ENCODE measurements around the gene SDHA. TPM values are rescaled to one million over a fixed set of nuclear protein-coding genes. Genes with fewer than 3 reads are reported as not detected.

The SDHA gene
- total RNA-seq, 1 experiment from 2014 or later, result 140 TPM

DNA sequence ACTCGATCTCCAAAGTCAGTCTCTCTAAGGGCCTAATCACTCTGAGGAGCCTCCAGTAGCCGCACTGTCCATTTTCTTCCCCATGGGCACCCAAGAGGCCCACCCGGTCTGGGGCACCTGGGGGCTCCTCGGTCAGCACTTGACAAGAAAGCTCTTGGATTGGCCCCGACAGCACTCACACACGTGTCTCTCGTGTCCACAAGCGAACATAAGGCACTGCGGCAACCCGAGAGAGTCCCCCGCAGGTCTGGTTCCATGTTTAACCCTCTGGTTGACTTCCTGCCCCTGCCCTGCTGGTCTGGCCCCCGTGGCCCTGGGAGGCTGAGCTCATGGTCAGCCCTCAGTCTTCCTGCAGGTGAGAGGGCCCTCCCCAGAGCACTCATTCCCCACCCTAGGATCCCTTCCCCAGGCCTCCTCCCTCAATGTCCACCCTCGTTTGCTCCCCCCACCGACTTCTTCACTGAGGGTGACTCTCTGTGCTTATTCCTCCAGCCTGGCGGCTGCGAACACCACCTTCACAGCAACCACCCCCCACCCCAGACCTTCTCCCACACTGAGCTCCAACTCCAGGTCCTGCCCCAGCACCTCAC is 43.1 kb upstream of the SDHA start:
- POLR2A ChIA-PET, result no interaction called here

DNA sequence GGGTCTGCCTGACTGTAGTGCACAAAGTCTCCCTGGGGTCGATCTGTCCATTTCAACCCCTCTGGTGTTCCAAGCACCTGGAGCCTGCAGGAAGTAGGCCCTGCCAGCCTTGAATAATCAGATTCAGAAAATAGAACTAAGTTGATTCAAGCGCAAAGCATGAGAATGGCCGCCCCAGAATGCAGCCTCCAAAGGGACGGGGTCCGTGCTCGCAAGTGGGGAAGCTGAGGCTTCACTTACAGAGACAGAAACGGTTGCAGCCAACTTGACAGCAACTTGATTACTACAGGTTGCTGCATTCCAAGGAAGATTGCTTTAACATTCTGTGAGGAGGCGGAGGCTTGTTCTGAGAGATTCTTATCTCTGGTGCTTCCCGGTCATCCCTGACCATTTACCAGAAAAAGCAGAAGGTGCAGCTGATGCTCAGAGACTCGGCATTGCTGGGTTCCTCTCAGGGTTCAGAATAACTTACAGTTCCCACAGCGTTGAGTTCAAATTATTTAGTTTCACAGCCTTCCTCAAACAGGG is 41.8 kb upstream of the SDHA start:
- no peaks in the 10 kb centered on the region for H3K27me3 ChIP-seq (replicated peaks; ENCODE audit: control insufficient read depth, insufficient read depth, low read length)
- Mint-ChIP-seq H3K4me3 (ENCODE audit: unreplicated experiment) (no peak overlapping the region), H3K27ac (ENCODE audit: unreplicated experiment) (no peak overlapping the region), H3K36me3 (ENCODE audit: insufficient read depth, unreplicated experiment) (peaks cover 6% of the 10 kb centered on the region), H3K27me3 (ENCODE audit: insufficient read depth, unreplicated experiment) (peaks cover 4% of the 10 kb centered on the region), H3K9me3 (ENCODE audit: unreplicated experiment) (no peaks in the 10 kb centered on the region), H3K4me1 (ENCODE audit: low read depth, unreplicated experiment) (peaks cover 12% of the 10 kb centered on the region)
- ChIA-PET POLR2A (no interaction called here), CTCF (interaction anchor here (0.7 kb wide), 1 partner anchor 24 kb away, joined by 4 read pairs; no protein-coding TSS in a partner anchor)
- peaks cover 6% of the 10 kb centered on the region; the same call in 1 of the 2 replicates for H3K4me1 ChIP-seq
- H3K4me3 ChIP-seq (ENCODE audit: low read depth, low read length), result no peak overlapping the region
- peak in 1 of 2 experiments; percentile 34 for DNase-seq
- intact Hi-C loops (cut with micrococcal nuclease; ENCODE audit: unreplicated experiment), result no loop called here
- H3K9me3 ChIP-seq, result no peaks in the 10 kb centered on the region
- no peaks in the 10 kb centered on the region for H3K36me3 ChIP-seq (ENCODE audit: control insufficient read depth, insufficient read depth, low read length)
- TF ChIP-seq, protein P1, sequence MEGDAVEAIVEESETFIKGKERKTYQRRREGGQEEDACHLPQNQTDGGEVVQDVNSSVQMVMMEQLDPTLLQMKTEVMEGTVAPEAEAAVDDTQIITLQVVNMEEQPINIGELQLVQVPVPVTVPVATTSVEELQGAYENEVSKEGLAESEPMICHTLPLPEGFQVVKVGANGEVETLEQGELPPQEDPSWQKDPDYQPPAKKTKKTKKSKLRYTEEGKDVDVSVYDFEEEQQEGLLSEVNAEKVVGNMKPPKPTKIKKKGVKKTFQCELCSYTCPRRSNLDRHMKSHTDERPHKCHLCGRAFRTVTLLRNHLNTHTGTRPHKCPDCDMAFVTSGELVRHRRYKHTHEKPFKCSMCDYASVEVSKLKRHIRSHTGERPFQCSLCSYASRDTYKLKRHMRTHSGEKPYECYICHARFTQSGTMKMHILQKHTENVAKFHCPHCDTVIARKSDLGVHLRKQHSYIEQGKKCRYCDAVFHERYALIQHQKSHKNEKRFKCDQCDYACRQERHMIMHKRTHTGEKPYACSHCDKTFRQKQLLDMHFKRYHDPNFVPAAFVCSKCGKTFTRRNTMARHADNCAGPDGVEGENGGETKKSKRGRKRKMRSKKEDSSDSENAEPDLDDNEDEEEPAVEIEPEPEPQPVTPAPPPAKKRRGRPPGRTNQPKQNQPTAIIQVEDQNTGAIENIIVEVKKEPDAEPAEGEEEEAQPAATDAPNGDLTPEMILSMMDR (IDR thresholded peaks at IDR 0.05; ENCODE audit: insufficient read depth in 1 of 2, low read depth in 1 of 2, low read length in 1 of 2, severe bottlenecking in 1 of 2, unreplicated experiment in 1 of 2), result no peak
- no TSS peak for BruUV-seq (replicated peaks)

More for the DNA sequence above, 43.1 kb upstream of the SDHA start:
- no TSS peak for BruUV-seq (replicated peaks)
- no peak overlapping the region for H3K4me3 ChIP-seq (ENCODE audit: low read depth, low read length)
- TF ChIP-seq, protein P1 (IDR thresholded peaks at IDR 0.05; ENCODE audit: insufficient read depth in 1 of 2, low read depth in 1 of 2, low read length in 1 of 2, severe bottlenecking in 1 of 2, unreplicated experiment in 1 of 2), result no peak
- H3K9me3 Mint-ChIP-seq (ENCODE audit: unreplicated experiment), result no peaks in the 10 kb centered on the region
- intact Hi-C loops (cut with micrococcal nuclease; ENCODE audit: unreplicated experiment), result no loop called here
- H3K4me1 Mint-ChIP-seq (ENCODE audit: low read depth, unreplicated experiment), result peaks cover 12% of the 10 kb centered on the region
- H3K27me3 Mint-ChIP-seq (ENCODE audit: insufficient read depth, unreplicated experiment), result peaks cover 4% of the 10 kb centered on the region
- CTCF ChIA-PET, result no interaction called here
- no peaks in the 10 kb centered on the region for H3K9me3 ChIP-seq
- H3K36me3 Mint-ChIP-seq (ENCODE audit: insufficient read depth, unreplicated experiment), result peaks cover 6% of the 10 kb centered on the region
- H3K27me3 ChIP-seq (replicated peaks; ENCODE audit: control insufficient read depth, insufficient read depth, low read length), result no peaks in the 10 kb centered on the region
- peaks cover 6% of the 10 kb centered on the region; the same call in 1 of the 2 replicates for H3K4me1 ChIP-seq
- no peaks in the 10 kb centered on the region for H3K36me3 ChIP-seq (ENCODE audit: control insufficient read depth, insufficient read depth, low read length)
- no peak for DNase-seq
- no peak overlapping the region for H3K4me3 Mint-ChIP-seq (ENCODE audit: unreplicated experiment)
- no peak overlapping the region for H3K27ac Mint-ChIP-seq (ENCODE audit: unreplicated experiment)

DNA sequence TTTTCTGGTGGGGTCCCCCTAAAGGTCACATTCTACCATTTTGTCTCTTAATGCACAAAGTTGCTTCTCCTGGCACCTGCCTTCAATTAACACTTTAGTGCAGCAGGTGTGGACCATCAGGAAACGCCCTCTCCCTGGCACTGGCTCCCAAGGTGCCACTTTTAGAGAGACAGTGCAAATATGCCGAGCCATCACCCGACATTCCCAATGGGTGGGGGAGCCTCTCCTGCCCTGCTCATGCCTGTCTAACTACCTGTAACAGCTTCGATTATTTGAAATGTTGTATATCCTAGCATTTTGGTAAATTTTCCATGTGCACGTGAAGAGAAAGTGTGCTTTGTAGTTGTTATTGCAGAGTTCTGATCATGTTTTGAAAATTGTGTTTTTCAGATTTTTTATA is 40.0 kb upstream of the SDHA start:
- Histone ChIP-seq H3K9me3 (no peaks in the 10 kb centered on the region), H3K36me3 (ENCODE audit: control insufficient read depth, insufficient read depth, low read length) (no peaks in the 10 kb centered on the region), H3K4me3 (ENCODE audit: low read depth, low read length) (no peak overlapping the region), H3K27me3 (replicated peaks; ENCODE audit: control insufficient read depth, insufficient read depth, low read length) (no peaks in the 10 kb centered on the region), H3K4me1 (peaks cover 6% of the 10 kb centered on the region; the same call in 1 of the 2 replicates)
- H3K4me1 Mint-ChIP-seq (ENCODE audit: low read depth, unreplicated experiment), result peaks cover 12% of the 10 kb centered on the region
- H3K36me3 Mint-ChIP-seq (ENCODE audit: insufficient read depth, unreplicated experiment), result peaks cover 11% of the 10 kb centered on the region
- H3K27ac Mint-ChIP-seq (ENCODE audit: unreplicated experiment), result no peak overlapping the region
- BruUV-seq (replicated peaks), result no TSS peak
- H3K27me3 Mint-ChIP-seq (ENCODE audit: insufficient read depth, unreplicated experiment), result peaks cover 4% of the 10 kb centered on the region
- DNase-seq, result no peak
- ChIA-PET CTCF (no interaction called here), POLR2A (no interaction called here)
- intact Hi-C loops (cut with micrococcal nuclease; ENCODE audit: unreplicated experiment), result no loop called here
- H3K4me3 Mint-ChIP-seq (ENCODE audit: unreplicated experiment), result no peak overlapping the region
- TF ChIP-seq, protein P1 (IDR thresholded peaks at IDR 0.05; ENCODE audit: insufficient read depth in 1 of 2, low read depth in 1 of 2, low read length in 1 of 2, severe bottlenecking in 1 of 2, unreplicated experiment in 1 of 2), result no peak
- H3K9me3 Mint-ChIP-seq (ENCODE audit: unreplicated experiment), result no peaks in the 10 kb centered on the region

All from Caco-2 (cell line).